Stimulated activated naive CD4-positive, alpha-beta T cell treated with Interleukin-2 at 50 U/mL for 16 hours (primary cell): Measurements from ENCODE around the gene TCTA.

Experiments
- DNase-seq: peaks from one replicate; lab custom pipeline; 2025; lab: John Stamatoyannopoulos, UW

Gene TCTA

DNA sequence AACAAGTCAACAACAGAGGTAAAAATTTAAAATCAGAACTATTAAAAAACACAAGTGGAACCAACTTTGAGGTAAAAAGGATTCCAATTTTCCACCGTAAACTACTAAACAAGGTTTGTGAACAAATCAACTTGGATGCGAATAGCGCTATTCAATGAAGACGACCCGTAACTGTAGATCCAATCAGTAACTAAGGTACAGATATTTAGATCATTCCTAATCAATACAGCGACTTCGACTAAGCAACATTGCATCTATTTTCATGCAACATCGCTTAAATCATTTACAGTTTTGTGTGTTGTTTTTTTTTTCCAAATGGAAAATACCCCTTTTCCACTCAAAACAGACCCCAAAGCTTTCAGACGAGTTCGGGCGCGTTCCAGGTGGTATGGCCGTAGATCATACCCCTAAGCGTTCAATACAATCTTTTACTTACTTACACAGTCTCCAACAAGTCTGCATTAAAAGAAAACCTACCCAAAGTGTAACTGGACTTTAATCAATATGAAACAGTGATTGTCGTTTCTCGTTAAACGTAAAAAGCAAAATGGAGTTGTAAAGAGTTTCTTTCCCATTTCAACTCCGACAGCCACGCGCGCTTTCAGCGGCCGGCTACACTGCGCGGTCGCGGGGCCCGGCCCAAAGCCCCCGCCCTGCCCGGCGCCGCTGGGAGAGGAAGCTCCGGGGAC, 1.2 kb upstream of the TCTA start:
- no peak for DNase-seq

DNA sequence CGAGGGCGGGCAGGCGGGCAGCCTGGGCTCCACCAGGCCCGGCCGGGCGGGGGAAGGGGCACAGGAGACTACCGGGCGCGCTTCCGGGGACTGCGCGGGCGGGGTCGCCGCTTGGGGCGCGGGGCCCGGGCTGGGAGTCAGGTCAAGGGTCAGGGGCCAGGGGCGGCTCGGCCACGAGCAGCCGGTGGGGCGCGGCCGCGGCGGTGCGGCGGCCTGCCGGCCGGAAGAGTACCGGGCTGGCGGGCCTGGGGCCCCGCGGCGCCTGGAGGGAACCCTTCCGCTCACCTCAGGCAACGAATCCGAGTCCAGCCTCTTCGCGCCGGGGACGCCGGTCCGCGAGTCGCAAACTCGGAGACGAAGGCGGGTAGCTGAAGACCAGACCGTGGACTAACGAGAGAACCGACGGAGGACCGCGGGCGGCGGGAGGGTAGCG, 672 bp upstream of the TCTA start:
- DNase-seq: peak; percentile 53

DNA sequence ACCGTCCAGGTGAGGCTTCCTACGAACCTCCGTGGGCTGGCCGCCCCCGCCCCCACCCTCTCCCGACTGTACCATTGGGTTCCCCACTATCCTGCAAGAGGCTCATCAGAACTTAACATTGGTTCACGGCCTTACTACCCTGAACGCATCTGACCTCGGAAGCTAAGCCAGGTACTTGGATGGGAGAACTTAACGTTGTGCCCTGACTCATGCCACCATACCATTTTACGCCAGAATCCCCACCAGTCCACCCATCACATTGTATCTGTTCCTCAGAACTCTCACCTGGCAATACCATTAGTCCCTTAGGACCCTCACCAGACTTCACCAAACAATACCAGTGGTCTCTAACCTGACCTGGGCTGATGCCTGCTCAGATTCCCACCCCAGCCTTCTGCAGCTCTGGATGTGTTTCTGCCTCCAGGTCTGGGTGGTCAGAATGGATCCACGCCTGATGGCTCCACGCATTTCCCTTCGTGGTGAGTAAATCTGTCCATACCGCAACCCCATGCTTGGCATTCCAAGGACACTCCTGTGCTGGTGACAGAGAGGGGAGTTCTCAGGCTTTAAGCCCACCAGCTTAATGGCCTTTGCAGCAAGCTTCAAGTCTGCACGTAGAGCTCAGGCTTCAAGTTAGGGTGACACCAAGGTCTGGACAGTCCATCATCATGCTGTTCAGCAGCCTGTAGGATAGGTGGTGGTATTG, 562 bp downstream of the TCTA start:
- no peak for DNase-seq

DNA sequence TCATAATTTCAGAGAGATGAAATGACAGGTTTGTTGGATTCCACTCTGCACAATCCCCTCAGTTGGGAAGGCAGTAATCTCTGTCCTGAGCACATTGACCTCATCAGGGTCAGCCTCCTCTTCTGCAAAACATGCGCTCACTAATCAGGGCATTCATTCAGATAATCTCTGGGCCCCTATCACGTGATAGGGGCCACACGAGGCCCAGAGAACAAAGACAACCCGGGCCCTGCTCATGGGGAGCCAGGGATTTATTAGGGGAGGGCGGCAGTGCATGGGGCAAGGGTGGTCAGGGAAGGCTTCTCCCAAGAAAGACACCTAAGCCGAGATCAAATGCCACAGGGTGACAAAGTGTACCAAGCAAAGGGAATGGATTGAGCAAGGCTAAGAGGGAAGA, 1.1 kb downstream of the TCTA start:
- no peak for DNase-seq

DNA sequence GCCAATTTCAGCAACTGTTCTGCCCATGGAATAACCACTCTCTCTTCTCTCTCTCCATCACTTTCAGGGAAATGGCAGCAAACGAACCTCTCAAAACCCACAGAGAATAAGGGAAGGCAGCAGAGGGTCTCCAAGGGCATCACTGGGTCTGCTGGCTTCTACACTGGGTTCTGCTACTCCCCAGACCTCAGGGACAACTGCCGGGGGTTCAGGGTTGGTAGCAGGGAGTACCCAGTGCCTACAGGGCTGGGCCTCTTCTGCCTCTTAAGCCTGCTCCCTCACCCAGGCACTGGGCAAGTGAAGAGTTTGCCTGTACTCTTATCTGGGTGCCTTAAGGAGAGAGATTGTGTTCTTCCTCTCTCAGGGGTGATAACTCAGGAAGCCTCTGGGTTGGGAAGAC, 2.5 kb downstream of the TCTA start:
- DNase-seq: no peak

DNA sequence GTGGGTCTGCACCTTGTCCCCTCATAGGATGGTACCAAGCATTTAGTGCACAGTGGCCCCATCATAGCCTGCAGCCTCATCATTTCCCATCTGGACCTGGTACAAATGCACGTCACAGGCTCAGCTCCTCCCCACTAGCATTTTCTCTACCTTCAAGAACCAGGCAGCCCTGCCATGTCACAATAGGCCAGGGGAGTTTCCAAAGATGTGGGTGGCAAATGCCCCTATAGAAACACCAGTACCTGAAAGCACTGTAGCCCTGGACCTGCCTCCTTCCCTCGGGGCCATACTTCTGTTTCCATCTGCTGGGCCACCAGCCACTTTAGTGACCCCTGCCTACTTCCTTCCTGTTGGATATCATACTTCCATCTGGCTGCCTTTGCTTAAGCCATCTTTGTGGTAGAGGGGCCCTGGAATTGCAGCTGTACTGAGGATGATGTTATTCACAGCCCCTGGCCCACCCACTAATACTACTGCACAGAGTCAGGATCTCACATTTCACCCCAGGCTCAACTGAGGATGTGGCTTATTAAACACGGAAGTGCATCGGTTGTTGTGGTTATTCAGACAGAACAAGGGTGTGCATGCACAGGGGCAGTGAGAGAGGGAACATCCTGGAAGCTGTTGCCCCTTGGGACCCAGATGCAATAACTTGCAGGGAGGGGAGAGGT, 3.8 kb downstream of the TCTA start:
- peak; percentile 65 for DNase-seq

DNA sequence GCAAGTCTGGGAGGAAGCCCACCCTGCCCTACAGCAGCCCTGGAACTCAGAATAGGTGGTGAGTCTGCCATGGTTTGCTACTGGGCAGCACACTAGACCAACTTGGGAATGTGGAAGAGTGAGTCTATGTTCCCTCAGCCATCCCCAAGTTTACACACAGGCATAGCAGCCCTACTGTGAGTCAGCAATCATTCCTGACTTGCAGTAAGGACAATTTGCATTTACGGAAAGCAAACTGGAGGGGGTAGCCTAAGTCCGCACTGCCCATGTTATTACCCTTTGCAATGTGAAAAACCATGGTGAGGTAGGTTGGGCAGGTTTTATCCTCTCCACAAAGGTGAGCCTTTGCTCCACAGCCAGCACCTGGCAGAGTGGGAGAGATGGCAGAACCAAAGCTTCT, 4.6 kb downstream of the TCTA start:
- DNase-seq: no peak

DNA sequence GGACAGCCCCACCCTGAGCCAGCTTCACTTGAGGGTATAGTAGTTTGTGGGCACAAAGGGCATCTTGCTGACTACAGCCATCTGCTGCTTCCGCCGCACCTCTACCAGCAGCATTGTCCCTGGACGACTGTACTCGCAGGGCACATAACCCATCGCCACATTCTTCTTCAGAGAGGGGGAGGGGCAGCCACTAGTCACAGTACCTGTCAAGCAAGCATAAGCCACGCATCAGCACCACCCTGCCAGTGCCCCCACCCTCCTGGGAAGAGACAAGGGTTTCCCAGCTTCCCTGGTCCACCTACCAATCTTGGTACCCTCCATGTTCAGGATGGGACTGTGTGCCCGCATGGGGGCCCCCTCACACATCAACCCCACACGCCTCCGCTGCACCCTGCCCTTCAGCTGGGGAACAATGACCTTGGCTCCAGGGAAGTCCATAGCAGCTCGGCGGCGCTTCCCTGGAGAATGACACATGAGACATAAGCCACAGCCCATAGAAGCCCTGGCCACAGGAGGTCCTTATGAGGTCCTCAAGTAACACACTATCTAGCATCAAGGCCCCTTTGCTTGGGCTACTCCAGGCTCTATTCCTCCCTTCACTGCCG, 5.4 kb downstream of the TCTA start:
- DNase-seq: no peak

DNA sequence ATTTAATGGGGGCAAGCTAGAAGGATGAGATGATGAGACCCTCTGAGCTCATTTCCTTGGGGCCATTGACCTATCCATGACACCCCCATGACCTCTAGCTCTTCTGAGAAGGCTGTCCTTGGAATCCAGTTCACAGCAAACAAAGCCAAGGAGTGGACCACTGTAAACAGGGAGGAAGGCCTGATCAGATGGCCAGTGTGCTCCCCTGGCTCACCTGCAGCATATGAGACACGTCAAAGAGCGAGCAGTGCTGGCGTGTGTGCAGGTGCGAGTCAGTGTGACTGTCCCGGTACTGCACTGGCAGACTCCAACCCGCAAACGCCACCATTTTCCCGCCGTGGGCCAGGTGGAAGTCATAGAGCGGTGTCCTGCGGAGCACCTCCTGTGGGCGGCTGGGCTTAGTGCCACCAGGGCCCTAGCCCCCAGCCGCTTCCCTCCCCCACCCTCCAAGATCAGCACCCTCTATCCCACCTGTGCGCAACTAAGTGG, 9.7 kb downstream of the TCTA start:
- no peak for DNase-seq

DNA sequence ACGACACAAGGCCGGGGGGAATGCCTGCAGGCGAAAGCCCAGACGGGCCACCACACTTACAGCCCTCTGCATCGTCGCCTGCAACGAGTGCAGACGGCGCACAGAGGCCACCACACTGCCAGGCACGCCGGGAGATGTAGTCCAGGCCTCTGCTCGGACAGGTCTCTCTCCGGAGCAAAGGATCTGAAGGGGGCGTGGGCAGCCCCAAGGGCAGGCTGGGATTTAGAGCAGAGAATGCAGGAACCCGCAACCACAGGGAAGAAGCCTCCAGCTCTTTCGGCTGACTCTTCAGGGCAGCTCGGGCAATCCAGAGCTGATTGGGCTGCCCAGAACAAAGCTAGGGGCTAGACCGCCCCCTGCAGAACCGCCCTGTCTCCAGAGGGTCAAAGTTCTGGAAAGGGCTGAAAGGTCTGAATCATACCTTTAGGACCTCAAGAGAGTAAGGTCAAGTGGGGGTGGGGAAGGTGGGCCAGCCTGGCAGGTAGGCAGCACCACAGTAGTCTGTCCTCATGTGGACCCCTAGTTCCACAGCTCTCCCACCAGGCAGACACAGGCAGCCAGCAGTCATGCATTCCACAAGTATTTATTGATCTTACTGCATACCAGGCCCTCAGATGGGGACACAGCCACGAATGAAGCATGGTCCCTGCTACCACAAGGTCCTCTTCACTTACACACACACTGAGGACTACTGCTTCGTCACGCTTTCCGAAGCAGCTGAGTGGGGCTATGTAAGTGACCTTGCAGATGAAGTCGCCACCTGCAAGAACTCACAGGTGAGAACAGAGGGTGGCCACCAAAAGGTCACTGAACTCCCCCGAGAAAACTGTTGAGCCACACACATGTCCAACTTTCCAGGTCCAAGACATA, 10.4 kb downstream of the TCTA start, which contains the start of gene AMT:
TSS of gene AMT (minus strand) at position 95 of the 870 bp plus-strand sequence. CDS start at position 72, 23 bp downstream.
- DNase-seq: no peak

DNA sequence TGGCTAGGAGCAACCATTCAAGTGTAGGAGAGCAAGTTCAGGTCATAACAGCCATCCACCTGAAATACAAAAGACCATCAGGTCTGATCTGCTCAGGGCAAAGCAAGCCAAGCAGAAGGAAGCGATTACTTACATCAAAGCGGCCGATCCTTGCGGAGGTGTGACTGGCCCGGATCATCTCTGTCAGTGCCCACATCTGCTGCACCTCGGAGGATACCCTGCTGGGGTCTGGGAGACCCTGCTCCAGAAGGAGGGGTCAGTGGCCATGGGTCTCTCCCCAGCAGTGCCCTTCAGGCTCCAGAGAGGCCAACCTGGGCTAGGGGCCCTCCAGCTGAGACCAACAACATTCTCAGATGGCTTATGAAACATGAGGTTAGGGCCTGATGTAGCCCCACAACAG, 12.6 kb downstream of the TCTA start:
- DNase-seq: no peak

DNA sequence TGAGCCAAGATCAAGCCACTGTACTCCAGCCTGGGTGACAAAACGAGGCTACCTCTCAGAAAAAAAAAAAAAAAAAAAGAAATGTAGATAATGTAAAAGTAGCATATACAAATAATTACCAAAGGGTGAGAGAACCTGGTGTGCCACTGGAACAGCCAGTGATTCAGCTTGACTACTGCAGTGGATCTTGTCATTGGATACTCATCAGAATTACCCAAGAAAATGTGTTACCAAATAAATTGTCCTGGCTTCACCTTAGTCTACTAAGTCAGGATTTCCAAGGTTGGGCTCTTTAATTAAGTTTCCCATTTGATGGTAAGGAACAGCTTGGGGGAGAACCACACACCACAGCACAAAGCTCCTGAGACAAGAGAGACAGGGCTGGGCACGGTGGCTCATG, 15.4 kb downstream of the TCTA start:
- DNase-seq: no peak

DNA sequence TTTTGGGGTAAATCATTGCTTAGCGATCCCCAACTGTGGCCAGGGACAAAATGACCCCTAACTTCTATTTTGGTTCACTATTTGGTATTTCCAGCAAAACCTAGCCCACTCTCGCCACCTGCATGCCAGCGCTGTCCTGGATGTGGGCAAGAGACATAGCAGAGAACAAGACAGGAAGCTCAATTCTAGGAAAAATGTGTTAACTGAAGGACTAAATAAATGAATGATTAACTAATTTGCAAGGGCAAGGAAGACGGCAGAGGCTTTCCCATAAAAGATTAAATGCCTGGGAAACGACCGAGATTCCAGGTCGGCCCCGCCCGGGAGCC, 16.5 kb downstream of the TCTA start:
- no peak for DNase-seq

DNA sequence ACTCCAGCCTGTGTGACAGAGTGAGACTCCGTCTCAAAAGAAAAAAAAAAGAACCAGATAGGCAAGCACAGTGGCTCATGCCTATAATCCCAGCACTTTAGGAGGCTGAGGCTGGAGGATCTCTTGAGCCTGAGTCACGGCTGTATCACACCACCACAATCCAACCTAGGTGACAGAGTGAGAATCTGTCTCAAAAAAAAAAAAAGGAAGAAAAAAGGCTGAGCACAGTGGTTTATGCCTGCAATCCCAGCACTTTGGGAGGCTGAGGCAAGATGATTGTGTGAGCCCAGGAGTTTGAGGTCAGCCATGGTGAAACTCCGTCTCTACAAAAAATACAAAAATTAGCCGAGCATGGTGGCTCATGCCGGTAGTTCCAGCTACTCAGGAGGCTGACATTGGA, 22.5 kb downstream of the TCTA start:
- DNase-seq: no peak

DNA sequence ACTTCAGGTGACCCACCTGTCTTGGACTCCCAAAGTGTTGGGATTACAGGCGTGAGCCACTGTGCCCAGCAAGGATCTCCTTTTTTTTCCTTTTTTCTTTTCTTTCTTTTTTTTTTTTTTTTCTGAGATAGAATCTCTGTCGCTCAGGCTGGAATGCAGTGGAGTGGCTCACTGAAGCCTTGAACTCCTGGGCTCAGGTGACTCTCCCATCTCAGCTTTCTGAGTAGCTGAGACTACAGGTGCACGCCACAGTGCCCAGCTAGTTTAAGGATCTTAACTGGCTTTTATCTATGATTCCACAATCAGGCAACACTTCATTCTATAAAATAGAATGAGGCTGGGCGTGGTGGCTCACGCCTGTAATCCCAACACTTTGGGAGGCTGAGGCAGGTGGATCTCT, 33.2 kb downstream of the TCTA start:
- DNase-seq: no peak

DNA sequence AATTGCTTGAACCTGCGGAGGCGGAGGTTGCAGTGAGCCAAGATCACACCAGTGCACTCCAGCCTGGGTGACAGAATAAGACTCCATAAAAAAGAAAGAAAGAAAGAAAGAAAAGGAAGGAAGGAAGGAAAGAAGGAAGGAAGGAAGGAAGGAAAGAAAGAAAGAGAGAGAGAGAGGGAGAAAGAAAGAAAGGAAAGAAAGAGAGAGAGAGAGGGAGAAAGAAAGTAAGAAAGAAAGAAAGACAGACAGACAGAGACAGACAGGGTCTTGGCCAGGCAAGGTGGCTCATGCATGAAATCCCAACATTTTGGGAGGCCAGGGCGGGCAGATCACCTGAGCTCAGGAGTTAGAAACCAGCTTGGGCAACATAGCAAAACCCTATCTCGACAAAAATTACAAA, 41.4 kb downstream of the TCTA start:
- DNase-seq: no peak

DNA sequence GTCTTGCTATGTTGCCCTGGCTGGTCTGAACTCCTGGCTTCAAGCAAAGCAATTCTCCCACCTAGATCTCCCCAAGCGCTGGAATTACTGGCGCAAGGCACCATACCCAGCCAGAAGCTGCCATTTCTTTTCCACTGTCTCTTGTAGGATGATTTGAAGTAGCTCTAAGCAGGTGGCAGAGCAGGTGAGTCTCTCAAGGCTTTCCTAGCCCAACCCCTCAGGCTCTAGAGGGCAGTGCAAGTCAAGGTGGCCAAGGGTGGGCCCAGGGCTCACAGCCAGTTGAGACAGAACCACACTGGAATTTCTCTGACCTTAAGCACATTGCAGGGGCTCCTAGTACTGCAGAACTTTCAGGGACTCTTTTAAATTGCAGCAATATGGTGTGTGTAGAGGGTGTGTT, 42.2 kb downstream of the TCTA start:
- no peak for DNase-seq

DNA sequence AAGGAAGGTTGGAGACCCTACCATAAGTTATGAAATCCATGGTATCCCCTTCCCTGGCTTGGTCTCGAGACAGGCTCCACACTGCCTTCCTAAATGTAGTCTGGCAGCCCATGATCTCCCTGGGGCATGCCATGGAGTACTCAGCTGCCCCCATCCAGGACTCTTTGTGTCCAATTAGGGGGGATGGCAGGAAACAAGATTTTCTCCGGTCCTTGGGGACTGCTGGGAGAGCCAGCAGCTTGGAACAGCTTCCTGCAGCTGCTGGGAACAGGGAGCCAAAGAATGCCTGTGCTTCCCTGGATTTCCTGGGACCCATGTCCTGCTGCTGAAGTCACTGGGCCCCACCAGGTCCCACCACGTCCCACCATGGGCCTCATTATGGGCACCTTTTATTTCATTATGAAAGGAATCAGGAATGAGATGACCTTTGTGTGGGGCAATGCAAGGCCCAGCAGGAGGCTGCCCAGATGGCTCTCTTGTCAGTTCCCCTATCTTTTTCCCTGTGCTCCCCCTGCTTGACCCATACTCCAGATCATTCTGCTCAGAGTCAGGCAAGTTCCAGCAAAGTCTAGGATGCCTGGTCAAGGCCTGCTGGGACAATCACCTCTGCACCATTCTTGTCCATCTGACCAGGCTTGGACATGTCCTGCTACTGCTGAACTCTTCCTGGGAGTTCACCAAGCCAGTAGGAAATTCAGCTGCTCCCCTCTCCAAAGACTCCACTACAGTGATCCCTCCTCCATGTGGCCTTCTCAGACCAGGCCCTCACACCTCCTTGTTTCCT, 42.9 kb downstream of the TCTA start:
- no peak for DNase-seq

DNA sequence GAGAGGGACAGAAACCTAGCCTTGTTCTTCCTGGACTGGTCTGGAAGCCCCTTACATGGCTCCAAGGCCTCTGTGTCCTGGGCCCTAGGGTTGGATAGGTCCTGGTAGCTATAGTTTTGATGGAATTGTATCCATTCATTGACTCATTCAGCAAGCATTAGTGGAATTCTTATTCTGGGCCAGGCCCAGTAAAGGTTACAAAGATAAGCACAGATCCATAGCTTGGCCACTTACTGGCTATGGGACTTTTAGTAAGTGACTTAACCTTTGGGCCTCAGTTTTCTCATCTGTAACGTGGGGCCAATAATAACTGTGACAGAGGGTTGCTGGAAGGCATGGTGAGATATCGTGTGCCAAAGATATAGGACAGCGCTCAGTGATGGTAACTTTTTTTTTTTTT, 44.2 kb downstream of the TCTA start:
- no peak for DNase-seq

DNA sequence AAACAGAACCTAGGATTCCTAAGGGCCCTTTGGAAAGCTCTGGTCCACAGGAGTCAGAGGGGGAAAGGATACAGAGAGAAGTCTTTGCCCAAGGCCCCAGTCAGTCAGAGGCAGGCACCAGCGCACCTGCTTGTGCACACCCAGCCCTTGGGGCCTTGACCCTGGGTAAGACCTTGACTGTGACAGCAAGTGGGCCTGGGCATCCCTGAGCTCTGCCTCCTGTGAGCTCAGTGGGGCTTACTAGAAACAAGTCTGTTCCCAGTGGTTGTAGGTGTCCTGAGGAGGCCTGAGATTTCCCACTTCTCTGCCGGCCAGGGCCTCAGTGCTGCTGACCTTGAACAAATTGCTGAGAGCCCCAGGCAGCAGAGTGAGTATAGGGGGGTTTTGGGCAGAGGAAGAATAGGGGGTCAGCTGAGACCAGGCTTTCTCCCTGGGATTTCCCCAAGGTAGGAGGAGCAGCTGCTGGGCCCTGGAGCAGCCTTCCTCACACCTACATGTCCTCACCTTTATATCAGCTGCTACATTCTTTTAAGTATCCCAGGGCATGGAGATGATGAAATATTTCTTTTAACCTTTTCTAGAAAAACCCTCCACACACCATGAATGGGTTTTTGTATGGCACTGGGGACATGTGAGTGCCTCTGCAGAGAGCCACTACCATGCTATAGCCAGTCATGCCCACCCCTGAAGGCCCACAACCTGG, 48.1 kb downstream of the TCTA start:
- no peak for DNase-seq
